Activated CD4-positive, alpha-beta T cell treated with anti-CD3 and anti-CD28 coated beads, Interleukin-2, amount 10 ng/mL, durations not matched to agents 24 days and 14 days (primary cell): ENCODE results near the gene PRKAR1B. TPM values are rescaled to one million over a fixed set of nuclear protein-coding genes. Genes with fewer than 3 reads are reported as not detected.
A peak's percentile ranks its signal among the peaks of the same experiment; 100 is the strongest.

Experiments
- DNase-seq: peaks from one replicate; pipeline ENCODE4 v3.0.0; 2022
- H3K27ac Mint-ChIP-seq: one replicate; pipeline ENCODE4 v1.8.0; 2022; ENCODE audit warnings: mild to moderate bottlenecking, mixed read lengths
- H3K27me3 Mint-ChIP-seq: one replicate; pipeline ENCODE4 v1.8.0; 2022; ENCODE audit warnings: mixed read lengths
- H3K36me3 Mint-ChIP-seq: one replicate; pipeline ENCODE4 v1.8.0; 2022; ENCODE audit warnings: low read depth, mild to moderate bottlenecking, mixed read lengths
- H3K4me1 Mint-ChIP-seq: one replicate; pipeline ENCODE4 v1.8.0; 2021; ENCODE audit warnings: mixed read lengths
- H3K4me3 Mint-ChIP-seq: one replicate; pipeline ENCODE4 v1.8.0; 2022; ENCODE audit warnings: mild to moderate bottlenecking, moderate library complexity, mixed read lengths
- H3K9me3 Mint-ChIP-seq: one replicate; pipeline ENCODE4 v1.8.0; 2021; ENCODE audit warnings: mixed read lengths
- intact Hi-C: fragments of 100-400 bp; cut with micrococcal nuclease; formaldehyde crosslinking; loops from one replicate; pipeline ENCODE4 v1.15.1; 2023
- total RNA-seq: library from RNA; stranded (reverse); gene quantifications from 2 replicates; pipeline ENCODE4 v1.2.3, GENCODE V29; 2022

Gene PRKAR1B
- total RNA-seq, 1 donor from 2014 or later = 47.0 TPM

DNA sequence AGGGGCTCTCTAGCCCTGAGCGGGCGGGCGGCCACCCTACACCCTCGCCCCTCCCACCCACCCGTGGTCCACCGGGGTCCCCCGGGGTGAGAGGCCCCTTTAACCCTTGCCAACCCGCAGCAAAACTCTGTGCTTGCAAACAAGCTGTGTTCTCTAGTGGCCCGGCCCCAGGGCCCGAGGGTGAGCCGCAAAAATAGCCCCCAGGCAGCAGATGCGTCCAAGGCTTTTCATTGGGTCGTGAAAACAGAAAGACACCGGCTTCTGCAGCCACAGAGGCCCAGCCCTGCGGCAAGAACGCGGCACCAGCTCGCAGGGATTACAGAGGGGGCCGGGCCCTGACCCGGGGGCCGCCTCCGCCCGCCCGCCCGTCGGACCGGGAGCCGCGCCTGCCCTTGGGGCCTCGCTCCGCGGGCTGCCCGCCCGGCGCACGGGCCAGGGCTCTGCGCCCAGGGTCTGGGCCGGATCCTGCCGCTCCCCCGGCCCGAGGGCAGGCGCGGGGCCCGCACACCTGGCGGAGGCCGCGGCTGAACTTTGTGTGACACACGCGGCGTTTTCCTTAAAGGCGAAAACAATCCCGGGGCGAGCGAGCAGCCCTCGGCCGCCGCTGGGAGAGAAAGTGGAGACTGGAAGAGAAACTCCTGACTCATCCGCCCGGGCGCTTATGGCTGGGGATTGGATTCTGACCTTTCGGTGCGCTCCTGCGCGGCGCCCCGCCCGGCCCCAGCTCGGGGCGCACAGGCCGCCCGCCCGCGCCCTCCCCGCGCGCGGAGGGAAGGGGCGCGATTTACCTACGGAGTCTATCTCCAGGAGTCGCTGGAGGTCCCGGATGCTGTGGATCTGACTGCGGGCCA, 210.2 kb downstream of the PRKAR1B start:
- peak overlapping the region; percentile 56 for H3K4me3 Mint-ChIP-seq
- H3K9me3 Mint-ChIP-seq = no peaks in the 10 kb centered on the region
- peaks cover 12% of the 10 kb centered on the region for H3K4me1 Mint-ChIP-seq
- H3K27ac Mint-ChIP-seq = no peak overlapping the region
- no peaks in the 10 kb centered on the region for H3K36me3 Mint-ChIP-seq
- intact Hi-C loops = loop anchor here (5.0 kb wide), 3 partner anchors 65 to 155 kb away; no protein-coding TSS in a partner anchor
- peaks cover 28% of the 10 kb centered on the region for H3K27me3 Mint-ChIP-seq
- peak; percentile 61 for DNase-seq

DNA sequence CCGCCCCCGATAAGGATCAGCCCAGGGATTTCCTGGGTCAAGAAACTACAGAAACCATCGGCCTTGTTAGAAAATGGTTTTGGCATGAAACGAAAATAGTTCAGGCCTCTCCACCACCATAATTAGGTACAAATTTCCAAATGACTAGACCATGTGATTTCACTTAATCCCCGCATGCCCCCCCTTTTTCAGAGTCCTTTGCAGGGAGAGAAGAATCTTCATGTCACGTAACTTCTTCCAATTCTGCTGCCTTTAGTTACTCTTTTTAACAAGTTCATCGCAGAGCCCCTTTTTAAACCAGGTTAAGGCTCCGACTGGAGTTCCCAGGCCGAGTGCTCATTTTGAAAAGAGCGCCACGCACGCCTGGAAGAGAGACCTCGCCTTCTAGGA, 210.9 kb downstream of the PRKAR1B start:
- intact Hi-C loops = loop anchor here (5.0 kb wide), 3 partner anchors 66 to 154 kb away; no protein-coding TSS in a partner anchor
- Mint-ChIP-seq H3K27ac (no peak overlapping the region), H3K4me3 (peak overlapping the region; percentile 28), H3K36me3 (no peaks in the 10 kb centered on the region), H3K27me3 (peaks cover 25% of the 10 kb centered on the region), H3K4me1 (peaks cover 12% of the 10 kb centered on the region), H3K9me3 (no peaks in the 10 kb centered on the region)
- no peak for DNase-seq

DNA sequence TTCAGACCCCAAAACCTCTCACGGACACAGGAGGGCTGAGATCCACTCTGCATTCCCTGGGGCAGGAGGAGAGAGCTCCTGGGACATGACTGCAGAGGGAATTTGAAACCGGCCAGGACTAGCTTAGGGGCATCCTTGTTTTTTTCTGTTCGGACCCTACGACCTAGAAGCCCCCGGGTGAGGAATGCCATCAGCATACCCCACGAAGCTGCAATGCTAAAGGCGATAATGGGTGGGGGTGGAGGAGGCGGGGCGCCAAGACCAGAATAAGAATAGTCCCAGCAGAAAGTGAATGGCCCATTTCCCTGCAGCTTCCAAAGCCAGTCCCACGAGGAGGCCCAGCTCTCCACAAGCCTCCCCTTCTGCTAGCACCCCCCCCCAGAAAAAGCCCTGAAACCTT, 211.5 kb downstream of the PRKAR1B start:
- H3K27me3 Mint-ChIP-seq = peaks cover 23% of the 10 kb centered on the region
- intact Hi-C loops = loop anchor here (5.0 kb wide), 3 partner anchors 67 to 153 kb away; no protein-coding TSS in a partner anchor
- no peaks in the 10 kb centered on the region for H3K36me3 Mint-ChIP-seq
- no peak overlapping the region for H3K27ac Mint-ChIP-seq
- no peak overlapping the region for H3K4me3 Mint-ChIP-seq
- no peaks in the 10 kb centered on the region for H3K9me3 Mint-ChIP-seq
- peaks cover 10% of the 10 kb centered on the region for H3K4me1 Mint-ChIP-seq
- DNase-seq = no peak

DNA sequence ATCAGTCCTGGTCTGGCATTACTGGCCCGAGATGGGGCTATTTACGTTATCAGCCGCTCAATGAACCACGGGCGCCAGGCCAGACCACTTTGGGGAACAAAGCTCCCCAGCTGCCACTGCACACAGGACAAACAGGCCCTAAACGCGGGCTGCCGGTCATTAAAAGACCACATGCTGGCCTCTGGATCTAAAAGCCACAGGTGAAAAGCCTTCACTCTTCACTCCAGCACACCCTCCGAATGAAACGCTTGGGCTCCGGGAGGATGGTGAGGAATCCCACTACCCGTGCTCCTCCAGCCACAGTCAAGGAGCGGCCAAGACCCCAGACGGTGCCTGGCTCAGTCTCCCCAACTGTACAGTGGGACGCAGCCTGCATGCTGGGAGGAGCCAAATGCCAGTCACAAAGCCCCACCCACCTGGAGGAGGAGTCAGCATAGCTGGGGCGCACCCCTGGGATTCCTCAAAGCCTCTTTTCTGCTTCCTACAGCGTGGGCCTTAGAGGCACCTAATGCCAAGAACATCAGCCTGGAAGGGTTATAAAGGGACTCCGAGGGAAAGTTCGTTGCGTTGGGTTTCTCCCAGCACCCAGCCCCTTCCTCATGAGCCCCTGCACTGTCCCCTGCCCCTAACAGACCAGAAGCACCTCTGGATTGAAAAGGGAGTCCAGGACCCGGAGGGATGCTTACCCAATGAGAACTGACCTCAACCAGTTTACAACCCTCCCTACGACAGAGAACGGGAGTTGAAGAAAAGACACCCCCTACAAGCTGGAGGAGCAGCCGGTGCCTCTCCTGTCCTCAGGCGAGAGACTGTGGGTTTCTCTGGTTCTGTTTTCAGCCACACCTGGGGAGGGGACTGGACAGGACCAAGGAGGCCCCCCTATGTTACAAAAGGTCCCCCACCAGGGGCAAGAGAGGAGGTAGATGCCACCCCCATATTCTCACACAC, 212.2 kb downstream of the PRKAR1B start:
- no peak for DNase-seq
- H3K27me3 Mint-ChIP-seq = peaks cover 23% of the 10 kb centered on the region
- intact Hi-C loops = loop anchor here (5.0 kb wide), 3 partner anchors 67 to 153 kb away; no protein-coding TSS in a partner anchor
- no peaks in the 10 kb centered on the region for H3K36me3 Mint-ChIP-seq
- H3K4me3 Mint-ChIP-seq = no peak overlapping the region
- H3K9me3 Mint-ChIP-seq = no peaks in the 10 kb centered on the region
- H3K27ac Mint-ChIP-seq = no peak overlapping the region
- peaks cover 10% of the 10 kb centered on the region for H3K4me1 Mint-ChIP-seq

DNA sequence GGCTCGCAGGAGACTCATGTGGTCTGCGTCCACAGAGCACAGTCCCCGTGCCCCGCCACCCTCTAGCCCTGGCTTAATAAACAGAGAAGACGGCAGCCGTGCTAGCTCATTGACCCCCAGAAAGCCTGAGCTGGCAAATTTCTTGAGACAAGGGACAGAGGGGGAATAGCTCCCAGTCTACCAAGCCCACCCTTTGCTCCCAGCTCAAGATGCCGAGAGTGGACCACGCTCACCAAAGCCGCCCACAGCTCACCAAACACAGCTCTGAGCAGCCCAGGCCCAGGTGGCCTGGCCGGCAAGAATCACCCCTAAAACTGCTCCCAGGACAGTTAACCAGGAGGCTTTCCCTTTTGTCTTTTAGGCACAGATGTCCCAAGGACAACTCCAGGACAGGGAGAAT, 212.8 kb downstream of the PRKAR1B start:
- Mint-ChIP-seq H3K4me1 (peaks cover 10% of the 10 kb centered on the region), H3K36me3 (no peaks in the 10 kb centered on the region), H3K9me3 (no peaks in the 10 kb centered on the region), H3K4me3 (no peak overlapping the region), H3K27me3 (peaks cover 23% of the 10 kb centered on the region), H3K27ac (peak overlapping the region; percentile 6)
- intact Hi-C loops = no loop called here
- DNase-seq = no peak

DNA sequence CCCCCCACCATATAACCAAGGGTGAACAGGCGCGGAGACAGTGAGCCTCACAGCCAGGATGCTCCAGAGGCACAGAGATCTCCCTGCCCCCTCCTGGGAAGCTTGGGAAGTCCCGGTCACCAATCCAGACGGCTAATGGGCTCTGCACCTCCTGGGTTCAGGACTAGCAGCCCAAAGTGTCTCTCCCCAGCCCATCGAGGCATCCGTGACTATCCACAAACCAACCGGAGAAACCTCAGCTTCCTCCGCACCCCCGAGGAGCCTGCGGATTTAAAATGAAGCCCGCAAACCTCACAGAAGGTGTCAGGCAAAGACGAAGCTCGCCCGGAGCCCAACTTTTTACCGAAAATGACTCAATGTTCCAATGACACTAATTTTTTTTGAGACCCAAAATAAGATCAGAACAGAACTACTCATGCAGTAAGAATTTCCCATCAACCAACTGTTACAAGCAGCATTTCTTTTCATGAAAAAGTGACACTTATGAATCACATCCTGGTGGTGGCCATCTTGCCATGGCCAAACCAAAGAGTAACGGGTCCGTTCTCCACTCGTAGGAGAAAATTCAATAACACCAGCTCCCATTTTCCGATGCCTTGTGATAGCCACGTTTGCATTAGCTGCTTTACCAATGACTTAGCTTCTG, 213.4 kb downstream of the PRKAR1B start:
- no peaks in the 10 kb centered on the region for H3K9me3 Mint-ChIP-seq
- H3K27ac Mint-ChIP-seq = peak overlapping the region; percentile 58
- H3K27me3 Mint-ChIP-seq = peaks cover 23% of the 10 kb centered on the region
- intact Hi-C loops = no loop called here
- no peak overlapping the region for H3K4me3 Mint-ChIP-seq
- peaks cover 10% of the 10 kb centered on the region for H3K4me1 Mint-ChIP-seq
- no peaks in the 10 kb centered on the region for H3K36me3 Mint-ChIP-seq
- DNase-seq = no peak

DNA sequence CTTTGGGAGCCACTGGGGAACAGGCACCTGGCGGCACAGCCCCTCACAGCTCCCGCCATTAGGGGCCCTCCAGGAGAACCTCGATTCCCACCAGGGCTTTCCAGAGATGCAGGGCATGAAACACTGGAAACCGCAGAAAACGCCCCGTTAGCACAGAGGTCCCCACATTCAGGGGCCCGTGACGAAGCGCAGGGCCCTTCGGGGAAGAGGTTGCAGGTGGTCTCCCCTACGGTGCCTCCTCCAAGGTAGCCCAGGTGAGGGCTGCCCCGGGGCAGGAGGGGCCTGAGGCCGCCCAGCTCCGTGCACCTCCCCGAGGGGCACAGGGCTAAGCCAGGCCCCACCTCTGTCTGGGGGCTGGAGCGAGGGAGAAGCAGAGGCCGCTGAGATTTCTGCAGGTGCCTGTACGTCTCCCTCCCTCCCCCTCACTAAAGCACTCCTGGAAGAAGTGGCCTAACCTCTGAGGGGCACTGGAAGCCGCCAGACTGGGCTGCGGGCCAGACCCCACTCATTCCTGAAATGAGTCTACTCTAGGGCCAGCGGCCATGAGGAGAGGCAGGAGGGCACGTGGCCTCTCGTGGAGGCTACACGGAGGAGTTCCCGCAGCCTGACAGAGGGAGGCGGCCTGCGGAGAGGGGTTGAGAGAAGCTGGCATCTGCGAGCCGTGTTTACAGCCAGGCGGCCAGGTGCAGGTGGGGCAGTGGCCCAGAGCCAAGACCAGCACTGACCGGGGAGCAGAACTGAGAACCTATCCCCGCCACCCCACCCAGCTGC, 214.4 kb downstream of the PRKAR1B start:
- H3K27ac Mint-ChIP-seq = no peak overlapping the region
- H3K27me3 Mint-ChIP-seq = peaks cover 17% of the 10 kb centered on the region
- intact Hi-C loops = no loop called here
- no peaks in the 10 kb centered on the region for H3K36me3 Mint-ChIP-seq
- H3K4me1 Mint-ChIP-seq = peaks cover 6% of the 10 kb centered on the region
- H3K4me3 Mint-ChIP-seq = no peak overlapping the region
- H3K9me3 Mint-ChIP-seq = no peaks in the 10 kb centered on the region
- DNase-seq = no peak

DNA sequence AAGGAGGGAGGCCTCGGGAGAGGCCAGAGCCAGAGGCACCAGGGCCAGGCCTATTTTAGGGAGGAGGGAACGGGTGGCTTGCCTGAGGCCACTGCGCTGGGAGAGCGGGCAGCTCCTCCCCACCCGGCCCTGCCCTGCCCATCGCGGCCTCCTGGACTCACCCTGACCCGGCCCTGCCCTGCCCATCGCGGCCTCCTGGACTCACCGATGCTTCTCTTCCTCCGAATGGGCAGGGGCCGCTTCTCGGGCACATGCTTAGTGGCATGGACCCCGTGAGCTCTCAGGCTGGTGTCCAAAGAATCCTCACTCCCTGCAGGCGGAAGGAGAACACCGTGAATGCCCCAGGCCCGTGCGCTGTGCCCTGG, 215.0 kb downstream of the PRKAR1B start:
- H3K4me3 Mint-ChIP-seq = no peak overlapping the region
- no peaks in the 10 kb centered on the region for H3K36me3 Mint-ChIP-seq
- no peak overlapping the region for H3K27ac Mint-ChIP-seq
- no peaks in the 10 kb centered on the region for H3K9me3 Mint-ChIP-seq
- intact Hi-C loops = no loop called here
- no peak for DNase-seq
- H3K27me3 Mint-ChIP-seq = peaks cover 15% of the 10 kb centered on the region
- peaks cover 4% of the 10 kb centered on the region for H3K4me1 Mint-ChIP-seq

DNA sequence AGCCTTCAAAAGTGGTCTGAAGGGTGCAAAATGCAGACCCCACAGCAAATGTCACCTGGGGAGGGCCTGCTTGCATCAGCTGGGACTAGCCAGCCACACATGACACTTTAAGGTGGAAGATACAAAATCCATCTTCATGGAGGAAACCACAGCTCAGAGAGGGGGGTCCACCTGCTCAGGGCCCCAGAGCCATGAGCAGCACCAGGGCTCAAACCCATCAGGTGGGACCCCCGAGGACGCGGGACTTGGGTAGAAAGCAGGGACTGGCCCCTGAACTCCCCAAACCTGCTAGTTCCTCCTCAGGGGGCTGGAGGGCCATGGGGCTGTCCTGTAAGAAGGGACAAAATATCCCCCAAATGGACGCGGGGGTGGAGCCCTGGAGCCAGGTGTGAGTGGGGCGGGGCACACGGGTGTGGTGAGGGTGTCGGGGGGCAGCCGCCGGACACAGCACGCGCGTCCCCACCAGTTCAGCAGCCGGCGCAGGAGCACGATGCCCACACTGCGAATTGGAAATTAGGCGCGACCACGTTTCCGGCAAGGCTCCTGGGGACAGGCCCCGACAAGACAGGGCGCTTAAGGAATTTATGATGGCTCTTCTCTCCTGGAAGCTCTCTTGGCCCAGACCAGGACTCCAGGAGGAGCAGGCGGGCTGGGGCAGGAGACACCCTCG, 215.5 kb downstream of the PRKAR1B start:
- Mint-ChIP-seq H3K9me3 (no peaks in the 10 kb centered on the region), H3K27me3 (peaks cover 15% of the 10 kb centered on the region), H3K27ac (no peak overlapping the region), H3K4me1 (peaks cover 4% of the 10 kb centered on the region), H3K36me3 (no peaks in the 10 kb centered on the region), H3K4me3 (no peak overlapping the region)
- DNase-seq = no peak
- intact Hi-C loops = no loop called here

DNA sequence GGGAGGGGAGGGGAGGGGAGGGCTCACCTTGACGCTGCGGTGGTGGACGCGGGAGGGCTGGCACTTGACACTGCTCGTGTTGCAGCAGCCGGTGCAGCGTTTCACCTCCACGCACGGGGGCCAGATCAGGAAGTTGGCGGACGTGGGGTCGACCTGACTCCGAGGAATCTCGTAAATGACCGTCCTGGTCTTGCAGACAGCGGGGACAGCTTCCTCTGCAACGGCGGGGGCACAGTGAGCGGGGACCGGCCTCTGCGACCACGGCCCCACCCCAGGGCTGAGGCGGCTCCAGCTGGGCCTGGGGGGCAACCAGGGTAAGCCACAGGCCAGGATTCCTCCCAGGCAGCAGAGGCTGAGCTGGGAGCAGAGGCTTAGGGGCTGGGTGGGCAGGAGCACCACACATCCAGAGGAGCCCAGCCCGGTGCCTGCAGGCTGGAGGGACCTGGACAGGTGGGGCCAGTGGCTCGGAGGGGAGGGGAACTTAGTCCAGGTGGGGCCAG, 216.2 kb downstream of the PRKAR1B start:
- H3K36me3 Mint-ChIP-seq = no peaks in the 10 kb centered on the region
- no peak overlapping the region for H3K4me3 Mint-ChIP-seq
- peaks cover 10% of the 10 kb centered on the region for H3K27me3 Mint-ChIP-seq
- H3K9me3 Mint-ChIP-seq = no peaks in the 10 kb centered on the region
- intact Hi-C loops = no loop called here
- H3K27ac Mint-ChIP-seq = no peak overlapping the region
- no peak for DNase-seq
- peaks cover 1% of the 10 kb centered on the region for H3K4me1 Mint-ChIP-seq

DNA sequence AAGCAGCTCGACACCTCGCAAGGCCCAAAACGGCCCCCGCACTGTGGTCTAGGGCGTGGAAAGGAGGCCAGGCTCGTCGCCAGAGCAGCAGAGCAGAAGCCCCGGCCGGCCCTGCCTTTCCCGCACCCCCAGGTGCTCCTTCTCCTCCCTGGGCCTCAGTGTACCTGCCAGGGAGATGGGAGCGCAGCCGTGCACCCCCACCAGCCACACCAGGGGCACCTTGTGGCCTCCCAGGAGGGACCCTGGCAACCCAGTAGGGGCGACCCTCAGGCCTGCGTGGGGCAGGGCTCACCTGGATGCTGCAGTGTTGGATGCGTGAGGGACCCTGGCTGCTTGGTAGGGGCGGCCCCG, 217.0 kb downstream of the PRKAR1B start:
- Mint-ChIP-seq H3K4me3 (no peak overlapping the region), H3K27ac (no peak overlapping the region), H3K27me3 (peaks cover 3% of the 10 kb centered on the region), H3K36me3 (no peaks in the 10 kb centered on the region), H3K4me1 (peaks cover 1% of the 10 kb centered on the region), H3K9me3 (no peaks in the 10 kb centered on the region)
- intact Hi-C loops = no loop called here
- DNase-seq = no peak

DNA sequence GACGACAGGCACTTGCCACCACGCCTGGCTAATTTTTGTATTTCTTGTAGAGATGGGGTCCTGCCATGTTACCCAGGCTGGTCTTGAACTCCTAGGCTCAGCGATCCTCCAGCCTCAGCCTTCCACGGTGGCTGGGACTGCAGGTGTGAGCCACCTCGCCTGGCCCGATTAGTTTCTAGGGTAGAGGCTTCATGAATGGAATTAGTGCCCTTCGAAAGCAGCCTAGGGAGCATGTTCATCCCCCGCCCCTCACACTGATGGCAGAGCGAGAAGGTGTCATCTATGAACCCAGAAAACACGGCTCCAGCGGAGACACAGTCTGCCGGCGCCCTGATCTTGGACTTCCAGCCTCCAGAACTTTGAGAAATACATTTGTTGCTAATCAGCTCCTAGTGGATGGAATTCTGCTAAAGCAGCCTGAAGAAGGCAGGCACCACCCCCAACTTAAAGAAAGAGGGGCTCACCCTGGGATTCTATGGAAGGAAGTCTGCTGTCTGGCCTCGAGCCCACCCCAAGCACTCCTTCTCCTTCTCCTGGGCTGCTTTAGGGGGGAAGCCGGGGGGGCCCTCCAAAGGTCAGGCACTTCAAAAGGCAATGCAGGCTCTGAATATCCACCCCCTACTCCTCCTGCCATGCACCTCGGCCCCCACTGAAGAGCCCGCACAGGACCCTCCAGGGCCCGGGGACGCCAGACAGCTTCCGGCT, 217.5 kb downstream of the PRKAR1B start:
- Mint-ChIP-seq H3K4me1 (peaks cover 1% of the 10 kb centered on the region), H3K27me3 (peaks cover 1% of the 10 kb centered on the region), H3K27ac (no peak overlapping the region), H3K4me3 (no peak overlapping the region), H3K36me3 (no peaks in the 10 kb centered on the region), H3K9me3 (no peaks in the 10 kb centered on the region)
- no peak for DNase-seq
- intact Hi-C loops = no loop called here
